HCT116 (cell line): ENCODE results near the gene NEK1. TPM values are rescaled to one million over a fixed set of nuclear protein-coding genes. Genes with fewer than 3 reads are reported as not detected.

Experiments
- ATAC-seq: fragments of 200-7000 bp; cut with Tn5 transposase; 2 replicates; pipeline ENCODE4 v1.9.1; 2020; ENCODE audit warnings: mild to moderate bottlenecking, moderate library complexity
- BruUV-seq: library from RNA; stranded (reverse); fragments of 400-500 nt; replicated peaks from 2 replicates; lab custom pipeline; 2021; lab: Mats Ljungman, UMichigan
- CTCF ChIA-PET: fragments of 300-600 bp; sonication (Branson Sonifier 250); formaldehyde crosslinking; loops from one replicate; lab custom pipeline; 2021; ENCODE audit warnings: antibody characterized with exemption; lab: Charles Lee
- POLR2A ChIA-PET: fragments of 300-600, 350-600 bp; sonication (Branson Sonifier 250); formaldehyde crosslinking; loops from one replicate; lab custom pipeline; 2021; ENCODE audit warnings: antibody characterized with exemption; lab: Charles Lee
- RAD21 ChIA-PET, 2 experiments: fragments of 300-600 bp; sonication (Branson Sonifier 250); formaldehyde crosslinking; loops; one replicate each; lab custom pipeline; 2023; ENCODE audit warnings: low total read pairs in 2 of 2; ENCODE audit not compliant: uncharacterized antibody in 2 of 2, unreplicated experiment in 2 of 2, low non-redundant PET in 1 of 2; lab: Charles Lee
- DNase-seq: peaks from one replicate; pipeline ENCODE4 v3.0.0-alpha.2; 2010; ENCODE audit warnings: low read depth, low spot score
- H2AFZ ChIP-seq: fragments of 200-600 bp; shearing (Covaris generic), sonication (generic); 2 replicates; pipeline ENCODE4 v1.6.1; 2017; ENCODE audit warnings: low read depth, mixed run types, mixed read lengths, antibody characterized with exemption, low read length; ENCODE audit not compliant: poor library complexity, severe bottlenecking
- H3K27ac ChIP-seq: 2 replicates; pipeline ENCODE4 v1.5.1; 2012; ENCODE audit warnings: low read depth, low read length
- H3K27me3 ChIP-seq: fragments of 200-600 bp; sonication (generic); 2 replicates; pipeline ENCODE4 v1.6.1; 2016; ENCODE audit warnings: mixed run types, low read length, mixed read lengths; ENCODE audit not compliant: insufficient read depth
- H3K36me3 ChIP-seq, 2 experiments: fragments of 200-500 bp in 1 of 2; fragments of 200-600 bp in 1 of 2; sonication (Bioruptor generic) in 1 of 2; sonication (generic) in 1 of 2; 2 replicates each; pipeline versions ENCODE4 v1.5.1 to v1.6.1; 2014 to 2016; ENCODE audit warnings: low read length in 2 of 2, inconsistent platforms in 1 of 2, mixed read lengths in 1 of 2, mixed run types in 1 of 2; ENCODE audit not compliant: insufficient read depth in 2 of 2, control insufficient read depth in 1 of 2
- H3K4me1 ChIP-seq, 2 experiments: fragments of 200-600 bp in 1 of 2; sonication (generic) in 1 of 2; 2 replicates each; pipeline versions ENCODE4 v1.5.1 to v1.6.1; 2012 to 2017; ENCODE audit warnings: low read length in 2 of 2, inconsistent platforms in 1 of 2, mild to moderate bottlenecking in 1 of 2, mixed read lengths in 1 of 2, mixed run types in 1 of 2, moderate library complexity in 1 of 2; ENCODE audit not compliant: insufficient read depth in 2 of 2, control insufficient read depth in 1 of 2
- H3K4me2 ChIP-seq: fragments of 200-600 bp; sonication (generic); 2 replicates; pipeline ENCODE4 v1.6.1; 2017; ENCODE audit warnings: mixed run types, low read length, mixed read lengths
- H3K4me3 ChIP-seq, 2 experiments: fragments of 200-600 bp in 1 of 2; sonication (generic) in 1 of 2; replicated peaks in 1 of 2; 2 replicates each; pipeline ENCODE4 v1.5.1; 2011 to 2016; ENCODE audit warnings: low read length in 2 of 2, control low read depth in 1 of 2, low read depth in 1 of 2, mild to moderate bottlenecking in 1 of 2, mixed read lengths in 1 of 2, mixed run types in 1 of 2
- H3K79me2 ChIP-seq: fragments of 200-600 bp; sonication (generic); 2 replicates; pipeline ENCODE4 v1.6.1; 2017; ENCODE audit warnings: mild to moderate bottlenecking, mixed run types, low read length, moderate library complexity, mixed read lengths; ENCODE audit not compliant: insufficient read depth
- H3K9ac ChIP-seq: fragments of 200-600 bp; sonication (generic); 2 replicates; pipeline ENCODE4 v1.6.1; 2016; ENCODE audit warnings: low read length, mixed read lengths
- H3K9me2 ChIP-seq: fragments of 200-600 bp; sonication (generic), shearing (Covaris generic); 2 replicates; pipeline ENCODE4 v1.6.1; 2017; ENCODE audit warnings: mixed run types, mild to moderate bottlenecking, moderate library complexity; ENCODE audit not compliant: insufficient read depth
- H3K9me3 ChIP-seq, 2 experiments: fragments of 200-500 bp in 1 of 2; fragments of 200-600 bp in 1 of 2; sonication (Bioruptor generic) in 1 of 2; sonication (generic) in 1 of 2; 2 replicates each; pipeline ENCODE4 v1.6.1; 2014 to 2017; ENCODE audit warnings: low read length in 2 of 2, mixed read lengths in 2 of 2, inconsistent platforms in 1 of 2, low read depth in 1 of 2, mild to moderate bottlenecking in 1 of 2, mixed run types in 1 of 2, moderate library complexity in 1 of 2; ENCODE audit not compliant: control insufficient read depth in 1 of 2, insufficient read depth in 1 of 2
- H4K20me1 ChIP-seq: fragments of 200-600 bp; sonication (generic), shearing (Covaris generic); 2 replicates; pipeline ENCODE4 v1.6.1; 2017; ENCODE audit warnings: mixed run types, mild to moderate bottlenecking, moderate library complexity; ENCODE audit not compliant: insufficient read depth
- CBX3 ChIP-seq: IDR thresholded peaks from 2 replicates; pipeline ENCODE4 v1.6.1; 2012; ENCODE audit warnings: low read depth
- CEBPB ChIP-seq: IDR thresholded peaks from 2 replicates; pipeline ENCODE4 v1.6.1; 2012; ENCODE audit warnings: low read depth
- EGR1 ChIP-seq: IDR thresholded peaks from 2 replicates; pipeline ENCODE4 v1.6.1; 2012; ENCODE audit warnings: low read depth
- FOSL1 ChIP-seq: IDR thresholded peaks from 2 replicates; pipeline ENCODE4 v1.6.1; 2012; ENCODE audit warnings: low read depth
- JUND ChIP-seq: IDR thresholded peaks from 2 replicates; pipeline ENCODE4 v1.6.1; 2012
- REST ChIP-seq: IDR thresholded peaks from 2 replicates; pipeline ENCODE4 v1.6.1; 2012; ENCODE audit warnings: low read depth
- SIN3A ChIP-seq: IDR thresholded peaks from 2 replicates; pipeline ENCODE4 v1.6.1; 2012; ENCODE audit warnings: low read depth
- SRF ChIP-seq: IDR thresholded peaks from 2 replicates; pipeline ENCODE4 v1.6.1; 2012; ENCODE audit warnings: low read depth
- YY1 ChIP-seq: IDR thresholded peaks from 2 replicates; pipeline ENCODE4 v1.6.1; 2011; ENCODE audit warnings: low read length, low read depth, moderate library complexity, mild to moderate bottlenecking; ENCODE audit not compliant: insufficient replicate concordance; ENCODE audit errors: extremely low read depth
- ZBTB33 ChIP-seq: IDR thresholded peaks from 2 replicates; pipeline ENCODE4 v1.6.1; 2011; ENCODE audit warnings: mild to moderate bottlenecking, low read length, moderate library complexity; ENCODE audit not compliant: insufficient replicate concordance; ENCODE audit errors: extremely low read depth
- ZNF274 ChIP-seq: fragments of 200-500 bp; sonication (Bioruptor generic); IDR thresholded peaks from 2 replicates; pipeline ENCODE4 v1.6.1; 2014; ENCODE audit warnings: mild to moderate bottlenecking, low read depth, low read length, inconsistent platforms
- intact Hi-C: fragments of 100-400 bp; cut with micrococcal nuclease; formaldehyde crosslinking; loops from 2 replicates; pipeline ENCODE4 v1.10.0; 2022
- total RNA-seq: library from RNA; stranded (reverse); gene quantifications from one replicate; pipeline ENCODE4 v1.2.1, GENCODE V29; 2021; ENCODE audit not compliant: unreplicated experiment

The NEK1 gene
- total RNA-seq, 1 experiment from 2014 or later: 13.3 TPM

- no peak for TF ChIP-seq REST
Observed at GRCh38 chr4:169632896-169633295, 20.5 kb upstream of the NEK1 start (continued).

DNA sequence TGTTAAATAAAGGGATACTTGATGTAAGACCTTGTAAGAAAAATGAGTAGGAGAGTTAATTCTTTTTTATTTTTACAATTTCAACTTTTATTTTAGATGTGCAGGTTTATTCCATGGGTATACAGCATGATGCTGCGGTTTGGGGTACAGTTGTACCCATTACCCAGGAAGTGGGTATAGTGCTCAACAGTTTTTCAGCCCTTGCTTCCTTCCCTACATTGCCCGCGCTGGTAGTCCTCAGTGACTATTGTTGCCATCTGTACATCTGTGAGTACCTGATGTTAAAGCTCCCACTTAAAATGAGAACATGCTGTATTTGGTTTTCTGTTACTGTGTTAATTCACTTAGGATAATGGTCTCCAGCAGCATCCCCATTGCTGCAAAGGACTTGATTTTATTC is 17.7 kb upstream of the NEK1 start:
- ATAC-seq: no peak
- no TSS peak for BruUV-seq
- H3K79me2 ChIP-seq: peaks cover 91% of the 10 kb centered on the region
- H3K36me3 ChIP-seq: no peaks in the 10 kb centered on the region
- no peaks in the 10 kb centered on the region for H3K9me2 ChIP-seq
- peaks cover 6 to 11% of the 10 kb centered on the region in 2 experiments; a peak in 3 of 4 replicates for H3K4me1 ChIP-seq
- DNase-seq: no peak
- ChIA-PET CTCF (no interaction called here), POLR2A (no interaction called here), RAD21 (no interaction called here)
- no peaks in the 10 kb centered on the region for H4K20me1 ChIP-seq
- intact Hi-C loops: no loop called here
- H2AFZ ChIP-seq: no peak overlapping the region
- no peak overlapping the region for H3K4me3 ChIP-seq
- no peak overlapping the region for H3K27ac ChIP-seq
- no peak overlapping the region for H3K4me2 ChIP-seq
- H3K9ac ChIP-seq: no peak overlapping the region
- no peaks in the 10 kb centered on the region for H3K27me3 ChIP-seq
- TF ChIP-seq FOSL1 (no peak), SRF (no peak), CEBPB (no peak), ZNF274 (no peak), JUND (no peak), SIN3A (no peak), CBX3 (no peak), ZBTB33 (no peak), EGR1 (no peak), YY1 (no peak)
- TF ChIP-seq, all 23 proteins: peak for 0
- H3K9me3 ChIP-seq: no peaks in the 10 kb centered on the region
